ENCODE data around the gene GLT1D1.

GLT1D1 gene

DNA sequence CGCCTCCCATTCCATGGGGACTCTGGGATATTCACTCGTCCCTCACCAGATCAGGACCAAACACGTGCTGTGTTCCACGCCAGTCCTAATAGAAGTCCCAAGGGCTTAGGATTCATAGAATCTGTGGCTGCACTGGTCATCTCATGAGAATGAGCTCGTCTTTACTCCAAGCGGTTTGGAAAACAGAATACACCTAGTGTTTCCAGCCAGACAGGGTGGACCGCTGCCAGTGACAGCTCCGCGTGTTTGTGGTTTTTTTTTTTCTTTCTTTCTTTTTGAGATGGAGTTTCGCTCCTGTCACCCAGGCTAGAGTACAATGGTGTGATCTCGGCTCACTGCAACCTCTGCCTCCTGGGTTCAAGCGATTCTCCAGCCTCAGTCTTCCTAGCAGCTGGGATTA is 75.1 kb downstream of the GLT1D1 start:
- in situ Hi-C loops (cut with MboI; ENCODE audit: low sequenced_read_pairs, unreplicated experiment), result no loop called here
- DNase-seq (ENCODE audit: low spot score), result no peak
- TF ChIP-seq, protein P1, sequence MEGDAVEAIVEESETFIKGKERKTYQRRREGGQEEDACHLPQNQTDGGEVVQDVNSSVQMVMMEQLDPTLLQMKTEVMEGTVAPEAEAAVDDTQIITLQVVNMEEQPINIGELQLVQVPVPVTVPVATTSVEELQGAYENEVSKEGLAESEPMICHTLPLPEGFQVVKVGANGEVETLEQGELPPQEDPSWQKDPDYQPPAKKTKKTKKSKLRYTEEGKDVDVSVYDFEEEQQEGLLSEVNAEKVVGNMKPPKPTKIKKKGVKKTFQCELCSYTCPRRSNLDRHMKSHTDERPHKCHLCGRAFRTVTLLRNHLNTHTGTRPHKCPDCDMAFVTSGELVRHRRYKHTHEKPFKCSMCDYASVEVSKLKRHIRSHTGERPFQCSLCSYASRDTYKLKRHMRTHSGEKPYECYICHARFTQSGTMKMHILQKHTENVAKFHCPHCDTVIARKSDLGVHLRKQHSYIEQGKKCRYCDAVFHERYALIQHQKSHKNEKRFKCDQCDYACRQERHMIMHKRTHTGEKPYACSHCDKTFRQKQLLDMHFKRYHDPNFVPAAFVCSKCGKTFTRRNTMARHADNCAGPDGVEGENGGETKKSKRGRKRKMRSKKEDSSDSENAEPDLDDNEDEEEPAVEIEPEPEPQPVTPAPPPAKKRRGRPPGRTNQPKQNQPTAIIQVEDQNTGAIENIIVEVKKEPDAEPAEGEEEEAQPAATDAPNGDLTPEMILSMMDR (IDR thresholded peaks at IDR 0.05; ENCODE audit: borderline replicate concordance, control extremely low read depth, extremely low read depth, insufficient read depth, missing control alignments), result no peak

GRCh38 chr12:128929057-128929456 is 75.8 kb downstream of the GLT1D1 start:
- TF ChIP-seq, protein P1 (IDR thresholded peaks at IDR 0.05; ENCODE audit: borderline replicate concordance, control extremely low read depth, extremely low read depth, insufficient read depth, missing control alignments), result no peak
- in situ Hi-C loops (cut with MboI; ENCODE audit: low sequenced_read_pairs, unreplicated experiment), result no loop called here
- DNase-seq (ENCODE audit: low spot score), result no peak

- TF ChIP-seq, protein P1 (IDR thresholded peaks at IDR 0.05; ENCODE audit: borderline replicate concordance, control extremely low read depth, extremely low read depth, insufficient read depth, missing control alignments), result no peak
- in situ Hi-C loops (cut with MboI; ENCODE audit: low sequenced_read_pairs, unreplicated experiment), result no loop called here
- DNase-seq (ENCODE audit: low spot score), result no peak
Measured at GRCh38 chr12:128930606-128931005, 77.3 kb downstream of the GLT1D1 start.

DNA sequence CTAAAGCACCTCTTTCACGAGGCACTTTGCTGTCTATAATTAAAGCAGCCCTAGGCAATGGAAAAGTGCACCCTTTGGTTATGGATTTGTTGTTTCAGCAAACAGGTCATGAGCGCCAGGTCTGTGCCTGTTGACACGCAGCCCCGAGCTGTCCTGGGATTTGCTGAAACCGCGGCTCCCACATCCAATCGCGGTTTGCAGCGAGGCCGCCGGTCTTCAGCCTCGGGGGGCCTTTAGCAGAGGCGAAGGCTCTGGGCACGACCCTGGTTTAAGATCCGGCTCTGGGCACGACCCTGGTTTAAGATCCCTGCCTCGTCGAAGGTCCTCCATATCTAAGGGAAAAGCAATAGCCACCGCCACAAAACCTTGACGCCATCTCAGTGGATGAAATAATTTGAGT is 79.2 kb downstream of the GLT1D1 start:
- in situ Hi-C loops (cut with MboI; ENCODE audit: low sequenced_read_pairs, unreplicated experiment), result no loop called here
- no peak for DNase-seq (ENCODE audit: low spot score)
- TF ChIP-seq, protein P1 (IDR thresholded peaks at IDR 0.05; ENCODE audit: borderline replicate concordance, control extremely low read depth, extremely low read depth, insufficient read depth, missing control alignments), result no peak

GRCh38 chr12:128933039-128933438 is 79.8 kb downstream of the GLT1D1 start:
- in situ Hi-C loops (cut with MboI; ENCODE audit: low sequenced_read_pairs, unreplicated experiment), result no loop called here
- TF ChIP-seq, protein P1 (IDR thresholded peaks at IDR 0.05; ENCODE audit: borderline replicate concordance, control extremely low read depth, extremely low read depth, insufficient read depth, missing control alignments), result no peak
- no peak for DNase-seq (ENCODE audit: low spot score)

DNA sequence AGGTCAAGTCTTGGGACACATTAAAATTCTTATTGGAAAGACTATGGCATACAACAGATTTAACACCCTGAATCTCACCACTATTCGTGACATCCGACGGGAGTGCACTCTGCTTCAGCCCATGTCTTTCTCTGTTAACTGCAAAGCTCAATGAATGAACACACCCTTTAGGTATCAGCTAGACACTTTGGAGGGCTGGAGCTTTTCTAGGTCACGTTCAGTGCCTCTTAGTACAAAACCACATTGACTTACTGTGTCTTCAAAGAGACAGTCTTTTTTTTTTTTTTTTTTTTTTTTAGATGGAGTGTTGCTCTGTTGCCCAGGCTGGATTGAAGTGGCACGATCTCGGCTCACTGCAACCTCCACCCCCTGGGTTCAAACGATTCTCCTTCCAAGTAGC is 80.6 kb downstream of the GLT1D1 start:
- no peak for DNase-seq (ENCODE audit: low spot score)
- in situ Hi-C loops (cut with MboI; ENCODE audit: low sequenced_read_pairs, unreplicated experiment), result no loop called here
- TF ChIP-seq, protein P1 (IDR thresholded peaks at IDR 0.05; ENCODE audit: borderline replicate concordance, control extremely low read depth, extremely low read depth, insufficient read depth, missing control alignments), result no peak

DNA sequence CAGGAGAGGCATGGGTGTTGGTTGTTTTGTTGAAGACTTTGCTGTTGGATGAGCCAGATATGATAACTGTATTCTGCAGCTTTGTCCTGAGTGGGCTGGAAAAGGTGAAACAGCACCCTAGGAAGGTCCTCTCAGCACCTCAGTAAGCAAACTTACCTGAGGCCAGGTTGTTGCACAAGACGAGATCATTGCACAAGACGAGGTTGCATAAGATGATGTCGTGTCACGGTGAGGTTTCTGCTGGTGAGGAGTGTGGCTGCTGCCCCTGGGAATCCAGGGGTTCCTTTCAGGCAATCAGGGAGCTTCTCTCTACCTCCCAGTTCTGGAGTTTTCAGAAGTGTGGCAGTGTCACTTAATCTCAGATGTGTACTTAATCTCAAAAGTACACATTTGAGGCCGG is 85.6 kb downstream of the GLT1D1 start:
- in situ Hi-C loops (cut with MboI; ENCODE audit: low sequenced_read_pairs, unreplicated experiment), result no loop called here
- TF ChIP-seq, protein P1 (IDR thresholded peaks at IDR 0.05; ENCODE audit: borderline replicate concordance, control extremely low read depth, extremely low read depth, insufficient read depth, missing control alignments), result no peak
- no peak for DNase-seq (ENCODE audit: low spot score)
